K562 (cell line): ENCODE measurements around the gene L3MBTL3. TPM values are rescaled to one million over a fixed set of nuclear protein-coding genes. Genes with fewer than 3 reads are reported as not detected.

Source experiments
- ATAC-seq: fragments of 200-7000 bp; cut with Tn5 transposase; 3 replicates; pipeline ENCODE4 v1.9.1; 2020; ENCODE audit warnings: moderate library complexity
- BruUV-seq: library from RNA; stranded (reverse); fragments of 400-500 nt; replicated peaks from 2 replicates; lab custom pipeline; 2021; lab: Mats Ljungman, UMichigan
- CTCF ChIA-PET: fragments of 300-600 bp; formaldehyde crosslinking; extraction: SDS; loops from one replicate; lab custom pipeline; 2021; ENCODE audit warnings: low intra/inter-chr PET ratio; lab: Yijun Ruan, JAX
- POLR2A ChIA-PET: fragments of 300-600, 350-650 bp; sonication (Branson Sonifier 250); formaldehyde crosslinking; extraction: SDS; loops from one replicate; lab custom pipeline; 2021; ENCODE audit warnings: antibody characterized with exemption, inconsistent platforms; lab: Yijun Ruan, JAX
- DNase-seq, 4 experiments: peaks; one replicate each; pipeline versions ENCODE4 v3.0.0 to v3.0.0-alpha.2; 2011 to 2018; ENCODE audit warnings: low spot score in 3 of 4, mixed read lengths in 3 of 4; ENCODE audit errors: extremely low read depth in 1 of 4
- FAIRE-seq: peaks from 2 replicates; lab custom pipeline; 2011; peaks lifted over from hg19 to GRCh38; lab: Jason Lieb, UNC
- H2AFZ ChIP-seq: 2 replicates; pipeline ENCODE4 v1.6.0; 2011; ENCODE audit warnings: low read depth, low read length, control low read depth, inconsistent platforms
- H3K27ac ChIP-seq: fragments of 200-600 bp; 3 replicates; pipeline ENCODE4 v1.8.0; 2011; ENCODE audit warnings: low read depth, mild to moderate bottlenecking, control low read depth, inconsistent platforms, low read length, moderate library complexity, mixed read lengths; ENCODE audit errors: extremely low read depth
- H3K27me3 ChIP-seq, 2 experiments: fragments of 300-600 bp in 1 of 2; 2 replicates in 1 of 2; 3 replicates in 1 of 2; pipeline versions ENCODE4 v1.6.0 to v1.8.0; 2011; ENCODE audit warnings: inconsistent platforms in 2 of 2, low read length in 2 of 2, mild to moderate bottlenecking in 1 of 2, mixed read lengths in 1 of 2, moderate library complexity in 1 of 2; ENCODE audit not compliant: control insufficient read depth in 2 of 2, insufficient read depth in 2 of 2
- H3K36me3 ChIP-seq: fragments of 300-600 bp; 3 replicates; pipeline ENCODE4 v1.8.0; 2011; ENCODE audit warnings: mild to moderate bottlenecking, low read length, inconsistent platforms; ENCODE audit not compliant: control insufficient read depth, insufficient read depth
- H3K4me1 ChIP-seq, 2 experiments: fragments of 200-600 bp in 1 of 2; replicated peaks in 1 of 2; 2 replicates in 1 of 2; 3 replicates in 1 of 2; pipeline versions ENCODE4 v1.5.1 to v1.8.0; 2011; ENCODE audit warnings: inconsistent platforms in 2 of 2, low read length in 2 of 2, mild to moderate bottlenecking in 1 of 2, mixed read lengths in 1 of 2, moderate library complexity in 1 of 2; ENCODE audit not compliant: control insufficient read depth in 2 of 2, insufficient read depth in 2 of 2
- H3K4me2 ChIP-seq: 2 replicates; pipeline ENCODE4 v1.6.1; 2011; ENCODE audit warnings: low read length, control low read depth, inconsistent platforms, mixed read lengths; ENCODE audit not compliant: insufficient read depth
- H3K4me3 ChIP-seq: fragments of 200-600 bp; sonication (generic), shearing (Covaris generic); 2 replicates; pipeline ENCODE4 v1.5.1; 2016; ENCODE audit warnings: control low read depth, inconsistent platforms
- H3K79me2 ChIP-seq: fragments of 200-600 bp; 3 replicates; pipeline ENCODE4 v1.8.0; 2011; ENCODE audit warnings: low read length, inconsistent platforms; ENCODE audit not compliant: control insufficient read depth, insufficient read depth
- H3K9ac ChIP-seq, 2 experiments: 2 replicates each; pipeline versions ENCODE4 v1.6.0 to v1.6.1; 2011; ENCODE audit warnings: low read depth in 2 of 2, low read length in 2 of 2, control low read depth in 1 of 2, inconsistent platforms in 1 of 2, mild to moderate bottlenecking in 1 of 2, mixed read lengths in 1 of 2; ENCODE audit not compliant: insufficient read depth in 1 of 2
- H3K9me1 ChIP-seq: one replicate; pipeline ENCODE4 v1.6.0; 2011; ENCODE audit warnings: inconsistent platforms, mild to moderate bottlenecking, low read length, moderate library complexity; ENCODE audit not compliant: control insufficient read depth, insufficient read depth
- H3K9me3 ChIP-seq: replicated peaks from 2 replicates; pipeline ENCODE4 v1.5.1; 2011; ENCODE audit warnings: low read depth, low read length, inconsistent platforms; ENCODE audit not compliant: control insufficient read depth, insufficient read depth
- H4K20me1 ChIP-seq: replicated peaks from 2 replicates; pipeline ENCODE4 v1.6.1; 2011; ENCODE audit warnings: low read length, inconsistent platforms, mixed read lengths; ENCODE audit not compliant: control insufficient read depth, insufficient read depth
- GABPA ChIP-seq: fragments of 200-800 bp; sonication (Bioruptor generic); conservative IDR thresholded peaks from 2 replicates; pipeline ENCODE4 v1.6.1; 2016; ENCODE audit warnings: low read depth, missing genetic modification characterization, missing compliant biosample characterization
- HMGN3 ChIP-seq: IDR thresholded peaks from 2 replicates; pipeline ENCODE4 v1.6.1; 2011; ENCODE audit warnings: borderline replicate concordance, low read depth, mild to moderate bottlenecking, mixed read lengths, low read length; ENCODE audit not compliant: insufficient read length; ENCODE audit errors: extremely low read depth
- KLF13 ChIP-seq: fragments of 450-650 bp; IDR thresholded peaks from 2 replicates; pipeline ENCODE4 v1.6.1; 2016; ENCODE audit warnings: missing genetic modification characterization, low read depth, mild to moderate bottlenecking, missing compliant biosample characterization, moderate library complexity, borderline replicate concordance
- RB1 ChIP-seq: fragments of 450-650 bp; IDR thresholded peaks from 2 replicates; pipeline ENCODE4 v1.6.1; 2017; ENCODE audit warnings: low read depth, mild to moderate bottlenecking
- ZNF699 ChIP-seq: fragments of 250-450 bp; sonication (Bioruptor Pico); IDR thresholded peaks from 2 replicates; pipeline ENCODE4 v1.8.0; 2021; ENCODE audit warnings: mild to moderate bottlenecking, moderate library complexity; ENCODE audit not compliant: insufficient replicate concordance
- ZZZ3 ChIP-seq: fragments of 450-650 bp; IDR thresholded peaks from 2 replicates; pipeline ENCODE4 v1.6.1; 2016; ENCODE audit warnings: antibody characterized with exemption, mild to moderate bottlenecking, moderate library complexity
- WGBS: fragments of 100-300 bp; shearing (Covaris generic); methylation state at CpG from one replicate; pipeline ENCODE4 v1.1.6; 2016; ENCODE audit warnings: low coverage, mixed read lengths; ENCODE audit not compliant: insufficient coverage; ENCODE audit errors: missing lambda C conversion rate; 5-methylcytosine and 5-hydroxymethylcytosine counted together
- in situ Hi-C: fragments of 300-500 bp; cut with MboI; formaldehyde crosslinking; loops from 4 replicates; pipeline ENCODE4 v1.15.0; 2018; ENCODE audit warnings: inconsistent platforms, mixed read lengths
- intact Hi-C: fragments of 100-400 bp; cut with micrococcal nuclease; formaldehyde crosslinking; loops from 2 replicates; pipeline ENCODE4 v1.14.2; 2022
- polyA plus RNA-seq, 8 experiments: library from polyadenylated mRNA; depleted of rRNA in 4 of 8; stranded (reverse) in 5 of 8; unstranded in 3 of 8; fragments of >200 nt; fragmentation: Nextera tagmentation in 2 of 8; fragmentation: Illumina TruSeq in 1 of 8; extraction: Ambion mirVana in 2 of 8; extraction: Trizol in 1 of 8; gene quantifications; 2 replicates each; pipeline versions ENCODE4 v1.2.1 to v1.2.3, GENCODE V29; 2011 to 2014; ENCODE audit warnings: inconsistent platforms in 1 of 8, missing spikeins in 1 of 8
- total RNA-seq, 7 experiments: library from RNA; depleted of rRNA in 6 of 7; stranded (reverse); fragments of >200 nt in 6 of 7; fragmentation: Illumina TruSeq in 2 of 7; extraction: Trizol in 2 of 7; gene quantifications; 2 replicates each; pipeline versions ENCODE4 v1.2.1 to v1.2.3, GENCODE V29; 2011 to 2021; ENCODE audit warnings: low replicate concordance in 1 of 7
- TF ChIP-seq, protein P1 (sequence below): IDR thresholded peaks from 2 replicates; pipeline ENCODE4 v1.6.1; 2016; ENCODE audit warnings: missing genetic modification characterization, missing compliant biosample characterization

L3MBTL3 gene
- total and polyA plus RNA-seq, 9 of the 15 experiments (the other 6 are each of a cell fraction or from before 2014, with no cell fraction given): 0.83 to 6.9 (median 5.4) TPM

DNA sequence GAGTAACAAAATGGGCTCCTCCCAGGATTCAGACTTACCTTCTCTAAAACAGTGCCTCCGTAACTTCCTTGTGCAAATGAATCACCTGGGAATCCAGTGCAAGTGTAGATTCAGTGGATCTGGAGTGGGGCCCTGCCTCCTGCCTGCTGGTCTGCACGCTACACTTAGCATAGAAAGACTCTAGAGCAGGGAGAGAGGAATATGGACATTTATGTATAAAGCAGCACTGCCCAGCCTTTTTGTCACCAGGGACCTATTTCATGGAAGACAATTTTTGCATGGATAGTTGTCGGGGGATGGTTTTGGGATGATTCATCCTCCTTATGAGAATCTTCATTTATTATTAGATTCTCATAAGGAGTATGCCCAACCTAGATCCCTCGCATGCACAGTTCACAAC, 42.3 kb upstream of the L3MBTL3 start:
- DNase-seq: no peak
- POLR2A ChIA-PET: interaction anchor here (0.6 to 1.6 kb wide), 3 partner anchors 10 to 233 kb away, joined by 3 to 4 read pairs (median 4); no protein-coding TSS in a partner anchor
- CTCF ChIA-PET: no interaction called here
- no peaks in the 10 kb centered on the region for H3K4me1 ChIP-seq
- H3K36me3 ChIP-seq: no peaks in the 10 kb centered on the region
- no peak overlapping the region for H2AFZ ChIP-seq
- H3K9ac ChIP-seq: no peak overlapping the region
- no peak for ATAC-seq
- no TSS peak for BruUV-seq
- no peaks in the 10 kb centered on the region for H4K20me1 ChIP-seq
- TF ChIP-seq, protein P1, sequence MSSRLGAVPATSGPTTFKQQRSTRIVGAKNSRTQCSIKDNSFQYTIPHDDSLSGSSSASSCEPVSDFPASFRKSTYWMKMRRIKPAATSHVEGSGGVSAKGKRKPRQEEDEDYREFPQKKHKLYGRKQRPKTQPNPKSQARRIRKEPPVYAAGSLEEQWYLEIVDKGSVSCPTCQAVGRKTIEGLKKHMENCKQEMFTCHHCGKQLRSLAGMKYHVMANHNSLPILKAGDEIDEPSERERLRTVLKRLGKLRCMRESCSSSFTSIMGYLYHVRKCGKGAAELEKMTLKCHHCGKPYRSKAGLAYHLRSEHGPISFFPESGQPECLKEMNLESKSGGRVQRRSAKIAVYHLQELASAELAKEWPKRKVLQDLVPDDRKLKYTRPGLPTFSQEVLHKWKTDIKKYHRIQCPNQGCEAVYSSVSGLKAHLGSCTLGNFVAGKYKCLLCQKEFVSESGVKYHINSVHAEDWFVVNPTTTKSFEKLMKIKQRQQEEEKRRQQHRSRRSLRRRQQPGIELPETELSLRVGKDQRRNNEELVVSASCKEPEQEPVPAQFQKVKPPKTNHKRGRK (tag): no peak
- no peak for TF ChIP-seq GABPA (tag)
- TF ChIP-seq KLF13: no peak
- TF ChIP-seq RB1: no peak
- TF ChIP-seq ZNF699: no peak
- TF ChIP-seq HMGN3: no peak
- TF ChIP-seq ZZZ3: no peak
- H3K27ac ChIP-seq: no peak overlapping the region
- FAIRE-seq: no peak
- H3K9me1 ChIP-seq: no peaks in the 10 kb centered on the region
- WGBS: 7% methylated on average over 4 of the region's 4 CpGs
- H3K4me3 ChIP-seq: no peak overlapping the region
- H3K27me3 ChIP-seq: peaks cover 0 to 2% of the 10 kb centered on the region in 2 experiments; a peak in 1 of 5 replicates
- H3K4me2 ChIP-seq: no peak overlapping the region
- no peaks in the 10 kb centered on the region for H3K79me2 ChIP-seq
- no peaks in the 10 kb centered on the region for H3K9me3 ChIP-seq
- in situ Hi-C loops (no loop called here), intact Hi-C loops (no loop called here)
